NCI-H2081 treated with DMSO at 0.1 percent for 48 hours (cell line): ENCODE measurements around the gene TSPAN7.

ENCODE experiments used
- DNase-seq: peaks from one replicate; lab custom pipeline; 2025; lab: John Stamatoyannopoulos, UW

Gene TSPAN7

GRCh38 chrX:38595801-38596200 is 34.5 kb downstream of the TSPAN7 start:
- DNase-seq, result no peak

- DNase-seq, result no peak
Measured at GRCh38 chrX:38596939-38597338, 35.6 kb downstream of the TSPAN7 start.

GRCh38 chrX:38599796-38600755 is 38.7 kb downstream of the TSPAN7 start:
- DNase-seq, result no peak

- no peak for DNase-seq
Measured at GRCh38 chrX:38601866-38602265, 40.5 kb downstream of the TSPAN7 start.

- DNase-seq, result no peak
Measured at GRCh38 chrX:38606821-38607220, 45.5 kb downstream of the TSPAN7 start.

GRCh38 chrX:38607976-38608375 is 46.6 kb downstream of the TSPAN7 start:
- DNase-seq, result no peak

GRCh38 chrX:38610849-38611248 is 49.5 kb downstream of the TSPAN7 start:
- no peak for DNase-seq

GRCh38 chrX:38612281-38612680 is 50.9 kb downstream of the TSPAN7 start:
- no peak for DNase-seq

GRCh38 chrX:38614485-38614884 is 53.1 kb downstream of the TSPAN7 start:
- DNase-seq, result no peak

GRCh38 chrX:38616904-38617303 is 55.6 kb downstream of the TSPAN7 start:
- DNase-seq, result no peak

GRCh38 chrX:38618180-38618579 is 56.8 kb downstream of the TSPAN7 start:
- no peak for DNase-seq

GRCh38 chrX:38620623-38621022 is 59.3 kb downstream of the TSPAN7 start:
- DNase-seq, result no peak

- DNase-seq, result no peak
Measured at GRCh38 chrX:38626296-38626695, 65.0 kb downstream of the TSPAN7 start.

GRCh38 chrX:38627683-38628082 is 66.3 kb downstream of the TSPAN7 start:
- DNase-seq, result no peak

- no peak for DNase-seq
Measured at GRCh38 chrX:38628587-38628986, 67.2 kb downstream of the TSPAN7 start.

- DNase-seq, result no peak
Measured at GRCh38 chrX:38632516-38632915, 71.2 kb downstream of the TSPAN7 start.

GRCh38 chrX:38634665-38635064 is 73.3 kb downstream of the TSPAN7 start:
- no peak for DNase-seq

- peak; percentile 25 for DNase-seq
Measured at GRCh38 chrX:38636949-38637819, 75.8 kb downstream of the TSPAN7 start.

GRCh38 chrX:38638952-38639529 is 77.7 kb downstream of the TSPAN7 start:
- DNase-seq, result no peak

- DNase-seq, result no peak
Measured at GRCh38 chrX:38639730-38640129, 78.4 kb downstream of the TSPAN7 start.

- no peak for DNase-seq
Measured at GRCh38 chrX:38641197-38641596, 79.9 kb downstream of the TSPAN7 start.

- no peak for DNase-seq
Measured at GRCh38 chrX:38643903-38644302, 82.6 kb downstream of the TSPAN7 start.
